HepG2 (cell line): Measurements from ENCODE around the gene CSPG5. TPM values are rescaled to one million over a fixed set of nuclear protein-coding genes. Genes with fewer than 3 reads are reported as not detected.

Experiments
- ATF7-NPFF ChIP-seq: sonication (generic); formaldehyde crosslinking; IDR thresholded peaks from 2 replicates; pipeline ENCODE4 v1.8.1; 2023; ENCODE audit warnings: mild to moderate bottlenecking, low read depth, missing genetic modification reagents, moderate library complexity
- DMAP1 ChIP-seq: IDR thresholded peaks from 2 replicates; pipeline ENCODE4 v1.6.1; 2016
- ETV5 ChIP-seq: IDR thresholded peaks from 2 replicates; pipeline ENCODE4 v1.6.1; 2018; ENCODE audit warnings: missing biosample characterization, missing genetic modification reagents, inconsistent platforms, borderline replicate concordance
- HMG20A ChIP-seq: IDR thresholded peaks from 2 replicates; pipeline ENCODE4 v1.6.1; 2016; ENCODE audit warnings: borderline replicate concordance
- HNF1B ChIP-seq: sonication (generic); formaldehyde crosslinking; IDR thresholded peaks from 2 replicates; pipeline ENCODE4 v1.5.1; 2020; ENCODE audit warnings: mild to moderate bottlenecking, moderate library complexity, missing genetic modification reagents
- HNF4G ChIP-seq, 2 experiments: sonication (generic) in 1 of 2; formaldehyde crosslinking in 1 of 2; IDR thresholded peaks; 2 replicates each; pipeline versions ENCODE4 v1.4.0 to v1.6.1; 2011 to 2020; ENCODE audit warnings: borderline replicate concordance in 2 of 2, low read depth in 2 of 2, mild to moderate bottlenecking in 2 of 2, low read length in 1 of 2, missing genetic modification reagents in 1 of 2, moderate library complexity in 1 of 2
- KLF15 ChIP-seq: sonication (generic); formaldehyde crosslinking; IDR thresholded peaks from 2 replicates; pipeline ENCODE4 v1.8.1; 2023; ENCODE audit warnings: borderline replicate concordance, mild to moderate bottlenecking, inconsistent platforms, missing genetic modification reagents, mixed read lengths
- MXD1 ChIP-seq: sonication (generic); formaldehyde crosslinking; IDR thresholded peaks from 2 replicates; pipeline ENCODE4 v1.4.0; 2020; ENCODE audit warnings: mild to moderate bottlenecking, missing genetic modification reagents
- RAD21 ChIP-seq: fragments of 450-650 bp; formaldehyde crosslinking; IDR thresholded peaks from 2 replicates; pipeline ENCODE4 v1.5.0; 2020; ENCODE audit warnings: mild to moderate bottlenecking
- RNF2 ChIP-seq: fragments of 450-650 bp; conservative IDR thresholded peaks from 2 replicates; pipeline ENCODE4 v1.6.1; 2016; ENCODE audit warnings: low read depth
- SMAD9 ChIP-seq: sonication (generic); formaldehyde crosslinking; IDR thresholded peaks from 2 replicates; pipeline ENCODE4 v1.5.1; 2020; ENCODE audit warnings: mild to moderate bottlenecking, missing genetic modification reagents
- SMC3 ChIP-seq: IDR thresholded peaks from 2 replicates; pipeline ENCODE4 v1.6.1; 2011; ENCODE audit warnings: low read length, improper control_type of control experiment
- THAP11 ChIP-seq: IDR thresholded peaks from 2 replicates; pipeline ENCODE4 v1.6.1; 2016; ENCODE audit warnings: missing biosample characterization, missing genetic modification reagents
- YEATS4 ChIP-seq: sonication (generic); formaldehyde crosslinking; IDR thresholded peaks from 2 replicates; pipeline ENCODE4 v1.4.0; 2020; ENCODE audit warnings: missing genetic modification reagents, borderline replicate concordance
- ZFP82 ChIP-seq: sonication (generic); formaldehyde crosslinking; IDR thresholded peaks from 2 replicates; pipeline ENCODE4 v1.5.1; 2020; ENCODE audit warnings: mild to moderate bottlenecking, missing genetic modification reagents, borderline replicate concordance
- ZGPAT ChIP-seq: IDR thresholded peaks from 2 replicates; pipeline ENCODE4 v1.6.1; 2016; ENCODE audit warnings: mild to moderate bottlenecking
- ZNF224 ChIP-seq: sonication (generic); formaldehyde crosslinking; IDR thresholded peaks from 2 replicates; pipeline ENCODE4 v1.5.0; 2020; ENCODE audit warnings: mild to moderate bottlenecking, missing genetic modification reagents
- ZNF230 ChIP-seq: sonication (generic); formaldehyde crosslinking; IDR thresholded peaks from 2 replicates; pipeline ENCODE4 v1.4.0; 2020; ENCODE audit warnings: mild to moderate bottlenecking, missing genetic modification reagents
- ZNF282 ChIP-seq: fragments of 450-650 bp; IDR thresholded peaks from 2 replicates; pipeline ENCODE4 v1.6.1; 2018; ENCODE audit not compliant: partially characterized antibody
- ZNF354B ChIP-seq: sonication (generic); formaldehyde crosslinking; IDR thresholded peaks from 2 replicates; pipeline ENCODE4 v1.8.0; 2022; ENCODE audit warnings: mild to moderate bottlenecking, missing genetic modification reagents
- ZNF362 ChIP-seq: sonication (generic); formaldehyde crosslinking; IDR thresholded peaks from 2 replicates; pipeline ENCODE4 v1.4.0; 2020; ENCODE audit warnings: missing genetic modification reagents, mild to moderate bottlenecking, borderline replicate concordance
- ZNF704 ChIP-seq: sonication (generic); formaldehyde crosslinking; IDR thresholded peaks from 2 replicates; pipeline ENCODE4 v1.8.1; 2023; ENCODE audit warnings: mild to moderate bottlenecking, inconsistent platforms, moderate library complexity, missing genetic modification reagents, borderline replicate concordance
- ZZZ3 ChIP-seq: sonication (generic); formaldehyde crosslinking; IDR thresholded peaks from 2 replicates; pipeline ENCODE4 v1.4.0; 2020; ENCODE audit warnings: missing genetic modification reagents, mild to moderate bottlenecking, borderline replicate concordance
- polyA plus RNA-seq, 8 experiments: library from polyadenylated mRNA; depleted of rRNA in 3 of 8; stranded (reverse) in 7 of 8; unstranded in 1 of 8; fragments of >200 nt; fragmentation: Illumina TruSeq in 4 of 8; extraction: Trizol in 4 of 8; gene quantifications; 2 replicates each; pipeline versions ENCODE4 v1.2.1 to v1.2.3, GENCODE V29; 2011 to 2016; ENCODE audit warnings: low read depth in 4 of 8, missing spikeins in 1 of 8, mixed read lengths in 1 of 8; ENCODE audit not compliant: insufficient read depth in 1 of 8
- total RNA-seq, 5 experiments: library from RNA; depleted of rRNA; stranded (reverse); fragments of >200 nt; fragmentation: Illumina TruSeq; extraction: Trizol; gene quantifications; 2 replicates each; pipeline ENCODE4 v1.2.3, GENCODE V29; 2016; ENCODE audit warnings: low read depth in 1 of 5

The CSPG5 gene
- total and polyA plus RNA-seq, 2 of the 13 experiments (the other 11 are each of a cell fraction or from before 2014, with no cell fraction given) = 0.07 to 0.15 TPM

GRCh38 chr3:47522082-47522987 lies 56.3 kb downstream of the CSPG5 start (continued):
- TF ChIP-seq ZNF704 (CRISPR knock-in tag) (0 out of 2 replicates have a peak, but pooled peaks have one; percentile 82), SMAD9 (CRISPR knock-in tag) (0 out of 2 replicates have a peak, but pooled peaks have one; percentile 73), ZNF282 (no peak), ETV5 (CRISPR knock-in tag) (0 out of 2 replicates have a peak, but pooled peaks have one; percentile 34), RAD21 (CRISPR knock-in tag) (peak; percentile 96), HNF4G (IDR thresholded peaks at IDR 0.05; ENCODE audit: borderline replicate concordance, low read depth, low read length) (no peak; the same call in 1 of the 2 replicates), HNF4G (CRISPR knock-in tag; IDR thresholded peaks at IDR 0.05; ENCODE audit: borderline replicate concordance, low read depth) (no peak), RNF2 (peak; percentile 95), KLF15 (CRISPR knock-in tag) (0 out of 2 replicates have a peak, but pooled peaks have one; percentile 29), ZNF224 (CRISPR knock-in tag) (0 out of 2 replicates have a peak, but pooled peaks have one; percentile 36), ZGPAT (CRISPR knock-in tag) (peak; percentile 54), ZZZ3 (CRISPR knock-in tag) (no peak), ZNF354B (CRISPR knock-in tag) (0 out of 2 replicates have a peak, but pooled peaks have one; percentile 61), ZFP82 (CRISPR knock-in tag) (no peak), THAP11 (peak; percentile 70), YEATS4 (0 out of 2 replicates have a peak, but pooled peaks have one; percentile 53), MXD1 (peak; percentile 77), DMAP1 (peak; percentile 61; the same call in 1 of the 2 replicates), HNF1B (CRISPR knock-in tag) (peak; percentile 22; the same call in 1 of the 2 replicates), SMC3 (peak; percentile 97), ZNF230 (peak; percentile 83), ATF7-NPFF (no peak), ZNF362 (CRISPR knock-in tag) (peak; percentile 84; the same call in 1 of the 2 replicates), HMG20A (CRISPR knock-in tag) (no peak)
